Coronary artery (tissue), 2 donors: ENCODE data around the gene ST8SIA1.

Source experiments
- DNase-seq: peaks from one replicate; pipeline ENCODE4 v3.0.0-alpha.2; 2017; ENCODE audit warnings: low spot score
- H3K27ac ChIP-seq, 2 donors: fragments of 200-600 bp; sonication (generic); one replicate each; pipeline ENCODE4 v1.5.1; 2016 to 2019
- H3K4me3 ChIP-seq: fragments of 200-600 bp; sonication (generic); 2 replicates; pipeline ENCODE4 v1.5.1; 2016; ENCODE audit warnings: mild to moderate bottlenecking, moderate library complexity
- CTCF ChIP-seq: fragments of 200-600 bp; sonication (generic); IDR thresholded peaks from one replicate; pipeline ENCODE4 v1.5.1; 2019; ENCODE audit warnings: antibody characterized with exemption

The ST8SIA1 gene

GRCh38 chr12:22329621-22330020, 4.9 kb downstream of the ST8SIA1 start:
- H3K4me3 ChIP-seq, result no peak overlapping the region
- H3K27ac ChIP-seq, result no peak overlapping the region
- no peak for TF ChIP-seq CTCF
- no peak for DNase-seq

- Histone ChIP-seq H3K27ac (no peak overlapping the region), H3K4me3 (no peak overlapping the region)
- DNase-seq, result no peak
- no peak for TF ChIP-seq CTCF
Observed at GRCh38 chr12:22325218-22325617, 9.3 kb downstream of the ST8SIA1 start.

GRCh38 chr12:22322091-22322490, 12.4 kb downstream of the ST8SIA1 start:
- Histone ChIP-seq H3K4me3 (no peak overlapping the region), H3K27ac (no peak overlapping the region)
- no peak for DNase-seq
- no peak for TF ChIP-seq CTCF

- no peak overlapping the region for H3K27ac ChIP-seq
- no peak for TF ChIP-seq CTCF
Observed at GRCh38 chr12:22321638-22322037, 12.9 kb downstream of the ST8SIA1 start.

GRCh38 chr12:22321018-22321605, 13.4 kb downstream of the ST8SIA1 start:
- no peak overlapping the region for H3K27ac ChIP-seq
- DNase-seq, result no peak
- TF ChIP-seq CTCF, result no peak

More at GRCh38 chr12:22321638-22322037, 12.9 kb downstream of the ST8SIA1 start:
- no peak for DNase-seq
- no peak overlapping the region for H3K4me3 ChIP-seq

GRCh38 chr12:22318108-22318737, 16.3 kb downstream of the ST8SIA1 start:
- Histone ChIP-seq H3K4me3 (no peak overlapping the region), H3K27ac (no peak overlapping the region)
- DNase-seq, result no peak
- TF ChIP-seq CTCF, result no peak

More at GRCh38 chr12:22321018-22321605, 13.4 kb downstream of the ST8SIA1 start:
- no peak overlapping the region for H3K4me3 ChIP-seq

GRCh38 chr12:22313963-22314330, 20.6 kb downstream of the ST8SIA1 start:
- no peak for DNase-seq
- no peak overlapping the region for H3K4me3 ChIP-seq
- no peak for TF ChIP-seq CTCF
- H3K27ac ChIP-seq, result no peak overlapping the region
